ENCODE data around the gene MED12L. TPM values are rescaled to one million over a fixed set of nuclear protein-coding genes. Genes with fewer than 3 reads are reported as not detected.
"Not testable (repeated sequence)": the region's sequence is repeated elsewhere in the genome, so short reads cannot be mapped to it uniquely, and the experiment has no call there.

Gene MED12L
- total RNA-seq, 1 donor from 2014 or later, result 0.29 TPM

GRCh38 chr3:151135541-151136337, 50.3 kb downstream of the MED12L start:
- DNase-seq (ENCODE audit: extremely low read depth, low read depth, low spot score), result no peak

GRCh38 chr3:151142929-151143328, 57.5 kb downstream of the MED12L start:
- no peak for DNase-seq (ENCODE audit: extremely low read depth, low read depth, low spot score)

GRCh38 chr3:151144016-151144415, 58.6 kb downstream of the MED12L start:
- DNase-seq (ENCODE audit: extremely low read depth, low read depth, low spot score), result no peak

GRCh38 chr3:151144760-151145159, 59.3 kb downstream of the MED12L start:
- no peak for DNase-seq (ENCODE audit: extremely low read depth, low read depth, low spot score)

GRCh38 chr3:151145713-151146070, 60.2 kb downstream of the MED12L start:
- no peak for DNase-seq (ENCODE audit: extremely low read depth, low read depth, low spot score)

- DNase-seq (ENCODE audit: extremely low read depth, low read depth, low spot score), result peak; percentile 68
Measured at GRCh38 chr3:151146071-151146730, 60.7 kb downstream of the MED12L start.

GRCh38 chr3:151146731-151147091, 61.2 kb downstream of the MED12L start:
- DNase-seq (ENCODE audit: extremely low read depth, low read depth, low spot score), result no peak

GRCh38 chr3:151147299-151147698, 61.8 kb downstream of the MED12L start:
- DNase-seq (ENCODE audit: extremely low read depth, low read depth, low spot score), result no peak

- no peak for DNase-seq (ENCODE audit: extremely low read depth, low read depth, low spot score)
Measured at GRCh38 chr3:151152455-151153079, 67.1 kb downstream of the MED12L start.

- no peak for DNase-seq (ENCODE audit: extremely low read depth, low read depth, low spot score)
Measured at GRCh38 chr3:151154566-151154965, 69.1 kb downstream of the MED12L start.

- DNase-seq (ENCODE audit: extremely low read depth, low read depth, low spot score), result no peak
Measured at GRCh38 chr3:151155409-151156128, 70.1 kb downstream of the MED12L start.

GRCh38 chr3:151156618-151157216, 71.3 kb downstream of the MED12L start:
- peak; percentile 39 for DNase-seq (ENCODE audit: extremely low read depth, low read depth, low spot score)

- no peak for DNase-seq (ENCODE audit: extremely low read depth, low read depth, low spot score)
Measured at GRCh38 chr3:151159806-151160205, 74.3 kb downstream of the MED12L start.

GRCh38 chr3:151165226-151165625, 79.8 kb downstream of the MED12L start:
- no peak for DNase-seq (ENCODE audit: extremely low read depth, low read depth, low spot score)

- DNase-seq (ENCODE audit: extremely low read depth, low read depth, low spot score), result no peak
Measured at GRCh38 chr3:151166161-151166560, 80.7 kb downstream of the MED12L start.

GRCh38 chr3:151168269-151169094, 83.0 kb downstream of the MED12L start:
- no peak for DNase-seq (ENCODE audit: extremely low read depth, low read depth, low spot score)

GRCh38 chr3:151169262-151169947, 83.9 kb downstream of the MED12L start:
- no peak for DNase-seq (ENCODE audit: extremely low read depth, low read depth, low spot score)

- DNase-seq (ENCODE audit: extremely low read depth, low read depth, low spot score), result not testable (repeated sequence)
Measured at GRCh38 chr3:151169948-151170679, 84.7 kb downstream of the MED12L start.

All from glomerular endothelial cell (primary cell).